Thoracic aorta (tissue), 2 donors: ENCODE results near the gene GABRB1. TPM values are rescaled to one million over a fixed set of nuclear protein-coding genes. Genes with fewer than 3 reads are reported as not detected.

Experiments used
- ATAC-seq: fragments of 150-250 bp; one replicate; pipeline ENCODE4 v1.8.0; 2017; ENCODE audit warnings: low read depth; ENCODE audit not compliant: insufficient number of reproducible peaks, low FRiP score
- DNase-seq: peaks from one replicate; pipeline ENCODE4 v3.0.0-alpha.2; 2020; ENCODE audit warnings: low spot score
- H3K27ac ChIP-seq, 2 donors: fragments of 200-600 bp; sonication (generic); 1 replicate in 1 of 2; 2 replicates in 1 of 2; pipeline ENCODE4 v1.5.1; 2016; ENCODE audit warnings: mild to moderate bottlenecking in 2 of 2, moderate library complexity in 2 of 2
- H3K27me3 ChIP-seq: fragments of 200-600 bp; sonication (generic); replicated peaks from 2 replicates; pipeline ENCODE4 v1.6.0; 2016; ENCODE audit warnings: mild to moderate bottlenecking; ENCODE audit not compliant: insufficient read depth
- H3K36me3 ChIP-seq: fragments of 200-600 bp; sonication (generic); one replicate; pipeline ENCODE4 v1.5.1; 2016
- H3K4me1 ChIP-seq, 2 donors: fragments of 200-600 bp; sonication (generic); 1 replicate in 1 of 2; 2 replicates in 1 of 2; pipeline versions ENCODE4 v1.5.1 to v1.6.0; 2016; ENCODE audit warnings: low read depth in 2 of 2, mild to moderate bottlenecking in 1 of 2; ENCODE audit not compliant: control insufficient read depth in 1 of 2
- H3K4me3 ChIP-seq: fragments of 200-600 bp; sonication (generic); 2 replicates; pipeline ENCODE4 v1.5.1; 2016; ENCODE audit warnings: mild to moderate bottlenecking
- H3K9me3 ChIP-seq: fragments of 200-600 bp; sonication (generic); 2 replicates; pipeline ENCODE4 v1.5.1; 2016
- CTCF ChIP-seq: fragments of 200-600 bp; sonication (generic); IDR thresholded peaks from one replicate; pipeline ENCODE4 v1.5.1; 2019; ENCODE audit warnings: antibody characterized with exemption
- total RNA-seq, 2 donors: library from RNA; depleted of rRNA; stranded (reverse); fragments of >200 nt; gene quantifications; one replicate each; pipeline versions ENCODE4 v1.1.0 to v1.2.3, GENCODE V29; 2016

The GABRB1 gene
- total RNA-seq, 2 donors from 2014 or later: not detected

GRCh38 chr4:47334652-47335051 is 303.3 kb downstream of the GABRB1 start:
- Histone ChIP-seq H3K9me3 (no peaks in the 10 kb centered on the region), H3K27ac (no peak overlapping the region), H3K4me3 (no peak overlapping the region), H3K36me3 (no peaks in the 10 kb centered on the region), H3K4me1 (no peaks in the 10 kb centered on the region), H3K27me3 (no peaks in the 10 kb centered on the region)
- DNase-seq (no peak), ATAC-seq (no peak)
- no peak for TF ChIP-seq CTCF

- Histone ChIP-seq H3K27me3 (no peaks in the 10 kb centered on the region), H3K36me3 (no peaks in the 10 kb centered on the region), H3K4me1 (no peaks in the 10 kb centered on the region), H3K4me3 (no peak overlapping the region), H3K9me3 (no peaks in the 10 kb centered on the region), H3K27ac (no peak overlapping the region)
- no peak for ATAC-seq
- DNase-seq: no peak
- TF ChIP-seq CTCF: no peak
Measured at GRCh38 chr4:47337893-47338292, 306.5 kb downstream of the GABRB1 start.

- no peaks in the 10 kb centered on the region for H3K9me3 ChIP-seq
- H3K4me3 ChIP-seq: no peak overlapping the region
- H3K27ac ChIP-seq: no peak overlapping the region
- H3K27me3 ChIP-seq: no peaks in the 10 kb centered on the region
- H3K4me1 ChIP-seq: no peaks in the 10 kb centered on the region
- ATAC-seq (no peak), DNase-seq (no peak)
- TF ChIP-seq CTCF: no peak
- H3K36me3 ChIP-seq: no peaks in the 10 kb centered on the region
Measured at GRCh38 chr4:47340914-47341313, 309.5 kb downstream of the GABRB1 start.

- H3K27me3 ChIP-seq: no peaks in the 10 kb centered on the region
- H3K27ac ChIP-seq: no peak overlapping the region
- no peak overlapping the region for H3K4me3 ChIP-seq
- TF ChIP-seq CTCF: no peak
- no peaks in the 10 kb centered on the region for H3K36me3 ChIP-seq
- DNase-seq: no peak
- no peaks in the 10 kb centered on the region for H3K9me3 ChIP-seq
- no peak for ATAC-seq
- H3K4me1 ChIP-seq: no peaks in the 10 kb centered on the region
Measured at GRCh38 chr4:47342796-47343195, 311.4 kb downstream of the GABRB1 start.

- TF ChIP-seq CTCF: no peak
- no peak for ATAC-seq
Measured at GRCh38 chr4:47349326-47349725, 318.0 kb downstream of the GABRB1 start.

More at GRCh38 chr4:47349326-47349725, 318.0 kb downstream of the GABRB1 start:
- Histone ChIP-seq H3K4me1 (no peaks in the 10 kb centered on the region), H3K27me3 (no peaks in the 10 kb centered on the region), H3K9me3 (no peaks in the 10 kb centered on the region), H3K36me3 (no peaks in the 10 kb centered on the region), H3K27ac (no peak overlapping the region), H3K4me3 (no peak overlapping the region)
- DNase-seq: no peak
